HCT116 (cell line): Measurements from ENCODE around the gene ID3.

Source experiments
- CEBPB ChIP-seq: IDR thresholded peaks from 2 replicates; pipeline ENCODE4 v1.6.1; 2012; ENCODE audit warnings: low read depth
- CTCF ChIP-seq, 3 experiments: fragments of 200-600 bp in 1 of 3; sonication (generic) in 1 of 3; IDR thresholded peaks in 2 of 3; conservative IDR thresholded peaks in 1 of 3; 2 replicates each; pipeline ENCODE4 v1.5.1; 2012 to 2017; ENCODE audit warnings: low read depth in 2 of 3, low read length in 2 of 3, antibody characterized with exemption in 1 of 3, borderline replicate concordance in 1 of 3, control low read depth in 1 of 3, mild to moderate bottlenecking in 1 of 3, mixed read lengths in 1 of 3, mixed run types in 1 of 3, moderate library complexity in 1 of 3; ENCODE audit not compliant: insufficient read depth in 1 of 3
- JUND ChIP-seq: IDR thresholded peaks from 2 replicates; pipeline ENCODE4 v1.6.1; 2012
- POLR2A ChIP-seq: IDR thresholded peaks from 2 replicates; pipeline ENCODE4 v1.7.0; 2011; ENCODE audit warnings: borderline replicate concordance; ENCODE audit not compliant: insufficient read depth, insufficient read length; ENCODE audit errors: extremely low read depth
- POLR2AphosphoS5 ChIP-seq: IDR thresholded peaks from 2 replicates; pipeline ENCODE4 v1.6.1; 2011; ENCODE audit warnings: mild to moderate bottlenecking, low read depth, low read length, moderate library complexity
- RAD21 ChIP-seq: IDR thresholded peaks from 2 replicates; pipeline ENCODE4 v1.6.1; 2012; ENCODE audit warnings: low read depth, mild to moderate bottlenecking
- SIN3A ChIP-seq: IDR thresholded peaks from 2 replicates; pipeline ENCODE4 v1.6.1; 2012; ENCODE audit warnings: low read depth
- SP1 ChIP-seq: IDR thresholded peaks from 2 replicates; pipeline ENCODE4 v1.6.1; 2012; ENCODE audit warnings: low read depth

GRCh38 chr1:23525558-23526250, 33.6 kb downstream of the ID3 start:
- no peak for TF ChIP-seq CTCF (IDR thresholded peaks at IDR 0.05 in 2 of 3, conservative IDR thresholded peaks at IDR 0.05 in 1 of 3; ENCODE audit: borderline replicate concordance in 1 of 3, insufficient read depth in 1 of 3, low read depth in 2 of 3, low read length in 2 of 3)
- TF ChIP-seq POLR2AphosphoS5: no peak
- no peak for TF ChIP-seq CEBPB
- no peak for TF ChIP-seq POLR2A
- no peak for TF ChIP-seq RAD21
- TF ChIP-seq JUND: no peak
- TF ChIP-seq SP1: no peak
- no peak for TF ChIP-seq SIN3A
